B cell (primary cell): ENCODE data around the gene FBXL13.

Source experiments
- EZH2 ChIP-seq: IDR thresholded peaks from 2 replicates; pipeline ENCODE4 v1.6.1; 2012; ENCODE audit warnings: borderline replicate concordance, low read depth, mild to moderate bottlenecking, moderate library complexity, low read length; ENCODE audit not compliant: insufficient read depth, poor library complexity, severe bottlenecking
- TF ChIP-seq, protein P1 (sequence below): fragments of 200-600 bp; IDR thresholded peaks from one replicate; pipeline ENCODE4 v1.8.0; 2022; ENCODE audit warnings: antibody characterized with exemption, mild to moderate bottlenecking

DNA sequence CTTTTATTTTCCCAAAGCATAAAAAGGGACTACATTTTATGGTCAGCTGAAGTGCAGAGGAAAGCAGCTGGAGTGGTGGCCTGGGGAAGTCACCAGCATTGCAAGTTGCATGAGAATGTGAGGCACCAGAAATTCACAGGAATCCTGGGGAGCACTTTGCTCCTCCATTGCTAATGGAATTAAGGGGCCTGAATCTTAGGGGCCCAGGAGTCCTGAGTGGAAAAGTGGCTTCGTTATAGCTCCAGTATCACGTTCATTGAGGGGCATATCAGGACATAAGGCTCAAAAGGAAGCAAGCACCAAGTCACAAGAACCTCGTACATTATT, 214.8 kb downstream of the FBXL13 start:
- TF ChIP-seq, protein P1, sequence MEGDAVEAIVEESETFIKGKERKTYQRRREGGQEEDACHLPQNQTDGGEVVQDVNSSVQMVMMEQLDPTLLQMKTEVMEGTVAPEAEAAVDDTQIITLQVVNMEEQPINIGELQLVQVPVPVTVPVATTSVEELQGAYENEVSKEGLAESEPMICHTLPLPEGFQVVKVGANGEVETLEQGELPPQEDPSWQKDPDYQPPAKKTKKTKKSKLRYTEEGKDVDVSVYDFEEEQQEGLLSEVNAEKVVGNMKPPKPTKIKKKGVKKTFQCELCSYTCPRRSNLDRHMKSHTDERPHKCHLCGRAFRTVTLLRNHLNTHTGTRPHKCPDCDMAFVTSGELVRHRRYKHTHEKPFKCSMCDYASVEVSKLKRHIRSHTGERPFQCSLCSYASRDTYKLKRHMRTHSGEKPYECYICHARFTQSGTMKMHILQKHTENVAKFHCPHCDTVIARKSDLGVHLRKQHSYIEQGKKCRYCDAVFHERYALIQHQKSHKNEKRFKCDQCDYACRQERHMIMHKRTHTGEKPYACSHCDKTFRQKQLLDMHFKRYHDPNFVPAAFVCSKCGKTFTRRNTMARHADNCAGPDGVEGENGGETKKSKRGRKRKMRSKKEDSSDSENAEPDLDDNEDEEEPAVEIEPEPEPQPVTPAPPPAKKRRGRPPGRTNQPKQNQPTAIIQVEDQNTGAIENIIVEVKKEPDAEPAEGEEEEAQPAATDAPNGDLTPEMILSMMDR, result no peak
- no peak for TF ChIP-seq EZH2
